ENCODE measurements around the gene CDH11.

The CDH11 gene

GRCh38 chr16:65037556-65037955 lies 84.3 kb downstream of the CDH11 start:
- no peak for DNase-seq (ENCODE audit: low read depth)
- no peak for TF ChIP-seq CTCF (IDR thresholded peaks at IDR 0.05; ENCODE audit: control insufficient read depth, insufficient read depth, low read depth, low read length, missing control alignments)
- H3K4me3 ChIP-seq (ENCODE audit: control insufficient read depth, low read depth, low read length), result no peak overlapping the region

- no peak overlapping the region for H3K4me3 ChIP-seq (ENCODE audit: control insufficient read depth, low read depth, low read length)
- DNase-seq (ENCODE audit: low read depth), result no peak
- no peak for TF ChIP-seq CTCF (IDR thresholded peaks at IDR 0.05; ENCODE audit: control insufficient read depth, insufficient read depth, low read depth, low read length, missing control alignments)
Measured at GRCh38 chr16:65034915-65035314, 86.9 kb downstream of the CDH11 start.

- DNase-seq (ENCODE audit: low read depth), result no peak
- TF ChIP-seq CTCF (IDR thresholded peaks at IDR 0.05; ENCODE audit: control insufficient read depth, insufficient read depth, low read depth, low read length, missing control alignments), result no peak
- no peak overlapping the region for H3K4me3 ChIP-seq (ENCODE audit: control insufficient read depth, low read depth, low read length)
Measured at GRCh38 chr16:65032387-65032786, 89.5 kb downstream of the CDH11 start.

- no peak for DNase-seq (ENCODE audit: low read depth)
- no peak for TF ChIP-seq CTCF (IDR thresholded peaks at IDR 0.05; ENCODE audit: control insufficient read depth, insufficient read depth, low read depth, low read length, missing control alignments)
- H3K4me3 ChIP-seq (ENCODE audit: control insufficient read depth, low read depth, low read length), result no peak overlapping the region
Measured at GRCh38 chr16:65024767-65025178, 97.1 kb downstream of the CDH11 start.

GRCh38 chr16:65023802-65024201 lies 98.1 kb downstream of the CDH11 start:
- no peak for TF ChIP-seq CTCF (IDR thresholded peaks at IDR 0.05; ENCODE audit: control insufficient read depth, insufficient read depth, low read depth, low read length, missing control alignments)
- DNase-seq (ENCODE audit: low read depth), result no peak
- H3K4me3 ChIP-seq (ENCODE audit: control insufficient read depth, low read depth, low read length), result no peak overlapping the region

- H3K4me3 ChIP-seq (ENCODE audit: control insufficient read depth, low read depth, low read length), result no peak overlapping the region
- TF ChIP-seq CTCF (IDR thresholded peaks at IDR 0.05; ENCODE audit: control insufficient read depth, insufficient read depth, low read depth, low read length, missing control alignments), result no peak
- DNase-seq (ENCODE audit: low read depth), result no peak
Measured at GRCh38 chr16:65021852-65022595, 99.8 kb downstream of the CDH11 start.

All from AG09309 (cell line).